ENCODE results near the gene CEP104. TPM values are rescaled to one million over a fixed set of nuclear protein-coding genes. Genes with fewer than 3 reads are reported as not detected.
"Not testable (repeated sequence)": the region's sequence is repeated elsewhere in the genome, so short reads cannot be mapped to it uniquely, and the experiment has no call there.

CEP104 gene
- total and polyA plus RNA-seq, 10 of the 15 experiments (the other 5 are each of a cell fraction or from before 2014, with no cell fraction given): 7.2 to 34.8 (median 19.3) TPM

- TF ChIP-seq ZBTB4 (CRISPR knock-in tag; IDR thresholded peaks at IDR 0.05) (no peak), BCL11A (IDR thresholded peaks at IDR 0.05; ENCODE audit: low read depth, low read length) (no peak)
Measured at GRCh38 chr1:3803905-3804626, 52.9 kb downstream of the CEP104 start (continued).

- ATAC-seq; H3K9ac ChIP-seq (ENCODE audit: control insufficient read depth, insufficient read depth, low read length); H3K27ac ChIP-seq (ENCODE audit: control insufficient read depth, insufficient read depth); H3K79me2 ChIP-seq (ENCODE audit: control insufficient read depth, insufficient read depth, low read length); BruUV-seq (replicated peaks); H4K20me1 ChIP-seq (ENCODE audit: control insufficient read depth, insufficient read depth); H3K9me3 ChIP-seq (replicated peaks; ENCODE audit: control insufficient read depth, insufficient read depth, low read length); H3K27me3 ChIP-seq (replicated peaks in 1 of 2; ENCODE audit: control insufficient read depth in 2 of 2, insufficient read depth in 2 of 2, low read length in 1 of 2); H3K4me3 ChIP-seq; POLR2A ChIA-PET; SMC1A ChIA-PET (ENCODE audit: uncharacterized antibody, unreplicated experiment); FAIRE-seq; in situ Hi-C loops (cut with MboI); DNase-seq (ENCODE audit: low read depth, low spot score); RAD21 ChIA-PET (ENCODE audit: unreplicated experiment); H3K36me3 ChIP-seq (ENCODE audit: control insufficient read depth in 2 of 2, insufficient read depth in 2 of 2, low read length in 1 of 2): not testable (repeated sequence)
- H3K4me2 ChIP-seq (ENCODE audit: control insufficient read depth, insufficient read depth): peak overlapping the region; percentile 30; the same call in 1 of the 2 replicates
- intact Hi-C loops (cut with micrococcal nuclease; ENCODE audit: unreplicated experiment): loop anchor here (1.0 kb wide), 1 partner anchor 24 kb away; no protein-coding TSS in a partner anchor
- WGBS (ENCODE audit: insufficient coverage, insufficient replicate concordance, low lambda C conversion rate, missing lambda C conversion rate): 11% methylated on average over 3 of the region's 3 CpGs
- H3K4me1 ChIP-seq (ENCODE audit: control insufficient read depth, insufficient read depth, low read length): peaks cover 12% of the 10 kb centered on the region
- CTCF ChIA-PET: interaction anchor here (1.4 to 1.8 kb wide), 2 partner anchors 10 to 25 kb away, joined by 3 to 4 read pairs; no protein-coding TSS in a partner anchor
- peak overlapping the region; percentile 73 for H2AFZ ChIP-seq (ENCODE audit: control insufficient read depth, low read depth, low read length)
Measured at GRCh38 chr1:3800795-3801194, 56.2 kb downstream of the CEP104 start.
